CD8-positive, alpha-beta memory T cell (primary cell): ENCODE results near the gene SERPIND1. TPM values are rescaled to one million over a fixed set of nuclear protein-coding genes. Genes with fewer than 3 reads are reported as not detected.
"Not testable (repeated sequence)": the region's sequence is repeated elsewhere in the genome, so short reads cannot be mapped to it uniquely, and the experiment has no call there.

Source experiments
- CTCF ChIA-PET: fragments of 350-600 bp; sonication (Branson Sonifier 250); formaldehyde crosslinking; loops from one replicate; lab custom pipeline; 2021; ENCODE audit warnings: antibody characterized with exemption; lab: Charles Lee
- POLR2A ChIA-PET: fragments of 350-600 bp; sonication (Branson Sonifier 250); formaldehyde crosslinking; loops from one replicate; lab custom pipeline; 2021; ENCODE audit warnings: antibody characterized with exemption; lab: Charles Lee
- DNase-seq, 5 donors: peaks; one replicate each; pipeline versions ENCODE4 v3.0.0 to v3.0.0-alpha.2; 2020 to 2022; ENCODE audit warnings: mixed read lengths in 1 of 5
- H3K27ac ChIP-seq: one replicate; pipeline ENCODE4 v1.7.0; 2013; ENCODE audit warnings: low read depth, mild to moderate bottlenecking, low read length, moderate library complexity
- H3K27me3 ChIP-seq: 2 replicates; pipeline ENCODE4 v1.7.0; 2013; ENCODE audit warnings: low read length, mild to moderate bottlenecking; ENCODE audit not compliant: insufficient read depth, poor library complexity, severe bottlenecking
- H3K36me3 ChIP-seq: 2 replicates; pipeline ENCODE4 v1.7.0; 2013; ENCODE audit warnings: mild to moderate bottlenecking, low read length, moderate library complexity; ENCODE audit not compliant: insufficient read depth
- H3K4me1 ChIP-seq: 2 replicates; pipeline ENCODE4 v1.7.0; 2013; ENCODE audit warnings: mild to moderate bottlenecking, low read length, moderate library complexity; ENCODE audit not compliant: insufficient read depth
- H3K4me3 ChIP-seq: 2 replicates; pipeline ENCODE4 v1.7.0; 2013; ENCODE audit warnings: mild to moderate bottlenecking, low read length
- H3K9me3 ChIP-seq: 2 replicates; pipeline ENCODE4 v1.7.0; 2013; ENCODE audit warnings: mild to moderate bottlenecking, low read length
- H3K27ac Mint-ChIP-seq, 8 donors: one replicate each; pipeline ENCODE4 v1.8.0; 2020 to 2021; ENCODE audit warnings: mixed read lengths in 8 of 8, mild to moderate bottlenecking in 6 of 8, inconsistent platforms in 3 of 8, moderate library complexity in 3 of 8
- H3K27me3 Mint-ChIP-seq, 2 donors: one replicate each; pipeline ENCODE4 v1.8.0; 2020 to 2021; ENCODE audit warnings: mixed read lengths in 2 of 2, mild to moderate bottlenecking in 1 of 2, moderate library complexity in 1 of 2
- H3K36me3 Mint-ChIP-seq, 3 donors: one replicate each; pipeline ENCODE4 v1.8.0; 2020 to 2021; ENCODE audit warnings: mixed read lengths in 3 of 3, inconsistent platforms in 1 of 3, mild to moderate bottlenecking in 1 of 3
- H3K4me1 Mint-ChIP-seq, 3 donors: one replicate each; pipeline ENCODE4 v1.8.0; 2020 to 2021; ENCODE audit warnings: mixed read lengths in 3 of 3, inconsistent platforms in 1 of 3, mild to moderate bottlenecking in 1 of 3
- H3K4me3 Mint-ChIP-seq, 7 donors: one replicate each; pipeline ENCODE4 v1.8.0; 2020 to 2021; ENCODE audit warnings: mixed read lengths in 7 of 7, mild to moderate bottlenecking in 6 of 7, moderate library complexity in 4 of 7, inconsistent platforms in 2 of 7
- H3K9me3 Mint-ChIP-seq, 5 donors: one replicate each; pipeline ENCODE4 v1.8.0; 2020 to 2022; ENCODE audit warnings: mixed read lengths in 5 of 5, mild to moderate bottlenecking in 3 of 5, moderate library complexity in 2 of 5, inconsistent platforms in 1 of 5
- polyA plus RNA-seq: library from polyadenylated mRNA; unstranded; fragments of 300-500 nt; fragmentation: Illumina TruSeq; gene quantifications from one replicate; pipeline ENCODE4 v1.2.3, GENCODE V29; 2021
- total RNA-seq, 2 experiments: library from RNA; stranded (reverse); gene quantifications; one replicate each; pipeline ENCODE4 v1.2.3, GENCODE V29; 2021

SERPIND1 gene
- total and polyA plus RNA-seq, 3 experiments from 2014 or later: 0.32 TPM; not detected in 2

- Mint-ChIP-seq H3K4me3 (no peak overlapping the region), H3K36me3 (peaks cover 6 to 78% (median 23%) of the 10 kb centered on the region in 3 donors), H3K27ac (no peak overlapping the region), H3K4me1 (no peaks in the 10 kb centered on the region), H3K27me3 (peaks cover 0 to 2% of the 10 kb centered on the region in 2 donors), H3K9me3 (no peaks in the 10 kb centered on the region)
- ChIA-PET CTCF (no interaction called here), POLR2A (no interaction called here)
- Histone ChIP-seq H3K27ac (no peak overlapping the region), H3K4me3 (no peak overlapping the region), H3K36me3 (peaks cover 43% of the 10 kb centered on the region), H3K4me1 (no peaks in the 10 kb centered on the region), H3K9me3 (no peaks in the 10 kb centered on the region), H3K27me3 (no peaks in the 10 kb centered on the region)
- DNase-seq: no peak
These were observed 12.4 kb upstream of the SERPIND1 start for GRCh38 chr22:20761536-20761935.

GRCh38 chr22:20762233-20762796, 11.6 kb upstream of the SERPIND1 start:
- CTCF ChIA-PET: interaction anchor here (2.1 kb wide), 1 partner anchor 22 kb away, joined by 6 read pairs; no protein-coding TSS in a partner anchor

GRCh38 chr22:20763630-20764470, 10.1 kb upstream of the SERPIND1 start:
- no peaks in the 10 kb centered on the region for H3K9me3 ChIP-seq
- H3K27ac ChIP-seq: no peak overlapping the region
- H3K27ac Mint-ChIP-seq: no peak overlapping the region
- peaks cover 6 to 74% (median 15%) of the 10 kb centered on the region in 3 donors for H3K36me3 Mint-ChIP-seq
- peaks cover 41% of the 10 kb centered on the region for H3K36me3 ChIP-seq
- H3K27me3 Mint-ChIP-seq: peaks cover 0 to 2% of the 10 kb centered on the region in 2 donors
- no peaks in the 10 kb centered on the region for H3K4me1 ChIP-seq
- no peak overlapping the region for H3K4me3 ChIP-seq
- DNase-seq: no peak
- H3K9me3 Mint-ChIP-seq: no peaks in the 10 kb centered on the region
- no peak overlapping the region for H3K4me3 Mint-ChIP-seq
- no peaks in the 10 kb centered on the region for H3K27me3 ChIP-seq
- POLR2A ChIA-PET: no interaction called here
- peaks cover 0 to 6% (median 4%) of the 10 kb centered on the region in 3 donors for H3K4me1 Mint-ChIP-seq
- CTCF ChIA-PET: interaction anchor here (2.1 kb wide), 1 partner anchor 20 kb away, joined by 6 read pairs; no protein-coding TSS in a partner anchor

More at GRCh38 chr22:20762233-20762796, 11.6 kb upstream of the SERPIND1 start:
- H3K27ac ChIP-seq: no peak overlapping the region
- Mint-ChIP-seq H3K4me1 (no peaks in the 10 kb centered on the region), H3K27ac (peak overlapping the region in 1 of 8 donors; percentile 29), H3K27me3 (peaks cover 0 to 2% of the 10 kb centered on the region in 2 donors), H3K4me3 (no peak overlapping the region), H3K9me3 (no peaks in the 10 kb centered on the region), H3K36me3 (peaks cover 6 to 76% (median 19%) of the 10 kb centered on the region in 3 donors)
- no peaks in the 10 kb centered on the region for H3K27me3 ChIP-seq
- H3K36me3 ChIP-seq: peaks cover 43% of the 10 kb centered on the region
- POLR2A ChIA-PET: no interaction called here
- no peak overlapping the region for H3K4me3 ChIP-seq
- no peaks in the 10 kb centered on the region for H3K9me3 ChIP-seq
- DNase-seq: no peak
- H3K4me1 ChIP-seq: no peaks in the 10 kb centered on the region

- H3K4me1 ChIP-seq: no peaks in the 10 kb centered on the region
- DNase-seq: no peak
- H3K4me1 Mint-ChIP-seq: peaks cover 0 to 10% (median 8%) of the 10 kb centered on the region in 3 donors
- H3K4me3 ChIP-seq: no peak overlapping the region
- no peaks in the 10 kb centered on the region for H3K9me3 Mint-ChIP-seq
- H3K36me3 Mint-ChIP-seq: peaks cover 6 to 75% (median 18%) of the 10 kb centered on the region in 3 donors
- H3K27ac Mint-ChIP-seq: no peak overlapping the region
- no peak overlapping the region for H3K4me3 Mint-ChIP-seq
- no peaks in the 10 kb centered on the region for H3K9me3 ChIP-seq
- H3K27me3 ChIP-seq: no peaks in the 10 kb centered on the region
- peaks cover 0 to 2% of the 10 kb centered on the region in 2 donors for H3K27me3 Mint-ChIP-seq
- H3K27ac ChIP-seq: no peak overlapping the region
- POLR2A ChIA-PET: no interaction called here
- CTCF ChIA-PET: interaction anchor here (2.1 kb wide), 1 partner anchor 20 kb away, joined by 6 read pairs; no protein-coding TSS in a partner anchor
- H3K36me3 ChIP-seq: peaks cover 38% of the 10 kb centered on the region
These were observed 9.5 kb upstream of the SERPIND1 start for GRCh38 chr22:20764471-20764720.

DNA sequence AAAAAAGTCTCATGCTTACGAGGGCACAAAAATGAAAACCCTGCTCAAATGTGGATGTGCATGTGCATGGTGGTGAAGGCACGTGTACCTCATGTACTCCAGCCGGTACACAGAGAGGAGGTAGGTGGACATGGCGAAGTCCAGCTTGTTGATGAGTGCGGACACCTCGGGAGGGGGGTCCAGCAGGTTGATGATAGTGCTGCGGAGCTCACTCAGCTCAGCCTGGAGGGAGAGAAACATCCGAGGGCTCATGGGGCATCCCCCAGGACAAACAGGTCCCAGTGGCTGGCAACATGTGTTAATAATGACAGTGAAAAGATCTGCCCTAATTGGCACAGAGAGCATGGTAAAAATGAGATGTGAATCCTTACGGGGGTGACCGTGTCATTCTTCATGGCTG, 9.2 kb upstream of the SERPIND1 start:
- Mint-ChIP-seq H3K27me3 (peaks cover 0 to 2% of the 10 kb centered on the region in 2 donors), H3K4me3 (no peak overlapping the region), H3K36me3 (peaks cover 6 to 77% (median 20%) of the 10 kb centered on the region in 3 donors), H3K4me1 (peaks cover 0 to 10% (median 9%) of the 10 kb centered on the region in 3 donors), H3K27ac (peak overlapping the region in 2 of 8 donors; percentile 40 to 82), H3K9me3 (no peaks in the 10 kb centered on the region)
- no peaks in the 10 kb centered on the region for H3K27me3 ChIP-seq
- no peak overlapping the region for H3K27ac ChIP-seq
- H3K4me3 ChIP-seq: no peak overlapping the region
- H3K36me3 ChIP-seq: peaks cover 38% of the 10 kb centered on the region
- DNase-seq: no peak
- ChIA-PET POLR2A (no interaction called here), CTCF (no interaction called here)
- no peaks in the 10 kb centered on the region for H3K9me3 ChIP-seq
- no peaks in the 10 kb centered on the region for H3K4me1 ChIP-seq

DNA sequence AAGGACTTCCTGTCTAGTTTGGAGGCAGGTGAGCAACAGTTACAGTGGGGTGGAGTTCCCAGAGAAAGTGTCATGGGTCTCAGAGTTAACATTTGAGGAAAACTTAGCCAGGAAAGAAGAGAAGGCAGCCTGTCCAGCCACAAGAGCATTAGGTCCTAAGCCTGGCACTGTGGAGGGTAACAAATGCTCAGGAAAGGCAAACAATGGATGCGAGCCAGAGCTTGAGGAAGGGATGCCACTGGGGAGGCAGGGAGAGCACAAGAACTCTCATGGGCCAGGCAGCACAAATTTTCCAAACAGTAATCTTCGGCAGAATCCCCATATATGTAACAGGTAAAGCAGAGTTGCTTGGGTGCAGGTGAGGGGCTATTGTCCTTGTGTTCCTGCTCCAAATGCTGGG, 8.0 kb upstream of the SERPIND1 start:
- Mint-ChIP-seq H3K4me1 (peaks cover 0 to 10% (median 10%) of the 10 kb centered on the region in 3 donors), H3K27ac (no peak overlapping the region), H3K9me3 (no peaks in the 10 kb centered on the region), H3K4me3 (no peak overlapping the region), H3K27me3 (peaks cover 0 to 2% of the 10 kb centered on the region in 2 donors), H3K36me3 (peaks cover 6 to 71% (median 21%) of the 10 kb centered on the region in 3 donors)
- ChIA-PET CTCF (no interaction called here), POLR2A (no interaction called here)
- Histone ChIP-seq H3K36me3 (peaks cover 33% of the 10 kb centered on the region), H3K27ac (no peak overlapping the region), H3K4me3 (no peak overlapping the region), H3K4me1 (no peaks in the 10 kb centered on the region), H3K9me3 (no peaks in the 10 kb centered on the region), H3K27me3 (no peaks in the 10 kb centered on the region)
- no peak for DNase-seq

GRCh38 chr22:20766530-20766929, 7.4 kb upstream of the SERPIND1 start:
- no peak overlapping the region for H3K4me3 Mint-ChIP-seq
- H3K9me3 Mint-ChIP-seq: no peaks in the 10 kb centered on the region
- H3K27me3 ChIP-seq: no peaks in the 10 kb centered on the region
- no peaks in the 10 kb centered on the region for H3K4me1 ChIP-seq
- no peaks in the 10 kb centered on the region for H3K9me3 ChIP-seq
- ChIA-PET CTCF (no interaction called here), POLR2A (no interaction called here)
- no peak overlapping the region for H3K27ac ChIP-seq
- no peak for DNase-seq
- H3K27ac Mint-ChIP-seq: peak overlapping the region in 1 of 8 donors; percentile 14
- H3K36me3 Mint-ChIP-seq: peaks cover 6 to 66% (median 21%) of the 10 kb centered on the region in 3 donors
- H3K27me3 Mint-ChIP-seq: peaks cover 0 to 2% of the 10 kb centered on the region in 2 donors
- H3K36me3 ChIP-seq: peaks cover 27% of the 10 kb centered on the region
- H3K4me3 ChIP-seq: no peak overlapping the region
- peaks cover 0 to 10% (median 10%) of the 10 kb centered on the region in 3 donors for H3K4me1 Mint-ChIP-seq

GRCh38 chr22:20769496-20769826, 4.5 kb upstream of the SERPIND1 start:
- peaks cover 3 to 53% (median 16%) of the 10 kb centered on the region in 3 donors for H3K36me3 Mint-ChIP-seq
- H3K4me1 Mint-ChIP-seq, DNase-seq, H3K9me3 ChIP-seq, H3K27me3 Mint-ChIP-seq, POLR2A ChIA-PET, H3K27me3 ChIP-seq, H3K4me1 ChIP-seq, CTCF ChIA-PET, H3K4me3 ChIP-seq, H3K4me3 Mint-ChIP-seq, H3K9me3 Mint-ChIP-seq, H3K27ac ChIP-seq: not testable (repeated sequence)
- peak overlapping the region in 2 of 8 donors; percentile 43 to 48 for H3K27ac Mint-ChIP-seq
- H3K36me3 ChIP-seq: peaks cover 14% of the 10 kb centered on the region
